Muscle layer of colon (tissue), 2 donors: ENCODE data around the gene SEMA4B.
"Not testable (repeated sequence)": the region's sequence is repeated elsewhere in the genome, so short reads cannot be mapped to it uniquely, and the experiment has no call there.

ENCODE experiments used
- H3K27ac ChIP-seq: one replicate; pipeline ENCODE4 v1.7.0; 2013; ENCODE audit warnings: low read depth, mild to moderate bottlenecking, low read length, moderate library complexity
- H3K27me3 ChIP-seq, 2 donors: one replicate each; pipeline ENCODE4 v1.7.0; 2013; ENCODE audit warnings: low read length in 2 of 2, mild to moderate bottlenecking in 2 of 2; ENCODE audit not compliant: insufficient read depth in 2 of 2, control insufficient read depth in 1 of 2
- H3K36me3 ChIP-seq: one replicate; pipeline ENCODE4 v1.7.0; 2013; ENCODE audit warnings: mild to moderate bottlenecking, low read length; ENCODE audit not compliant: insufficient read depth
- H3K4me1 ChIP-seq: one replicate; pipeline ENCODE4 v1.7.0; 2013; ENCODE audit warnings: mild to moderate bottlenecking, low read length; ENCODE audit not compliant: insufficient read depth
- H3K4me3 ChIP-seq, 2 donors: one replicate each; pipeline ENCODE4 v1.7.0; 2013; ENCODE audit warnings: low read length in 2 of 2, low read depth in 1 of 2, mild to moderate bottlenecking in 1 of 2, moderate library complexity in 1 of 2
- H3K9ac ChIP-seq: one replicate; pipeline ENCODE4 v1.7.0; 2013; ENCODE audit warnings: low read length
- H3K9me3 ChIP-seq: one replicate; pipeline ENCODE4 v1.7.0; 2013; ENCODE audit warnings: mild to moderate bottlenecking, low read length
- donor health status: abdominal sarcoma.
- donor health status: Adenocarcinoma of cecum.

Gene SEMA4B

DNA sequence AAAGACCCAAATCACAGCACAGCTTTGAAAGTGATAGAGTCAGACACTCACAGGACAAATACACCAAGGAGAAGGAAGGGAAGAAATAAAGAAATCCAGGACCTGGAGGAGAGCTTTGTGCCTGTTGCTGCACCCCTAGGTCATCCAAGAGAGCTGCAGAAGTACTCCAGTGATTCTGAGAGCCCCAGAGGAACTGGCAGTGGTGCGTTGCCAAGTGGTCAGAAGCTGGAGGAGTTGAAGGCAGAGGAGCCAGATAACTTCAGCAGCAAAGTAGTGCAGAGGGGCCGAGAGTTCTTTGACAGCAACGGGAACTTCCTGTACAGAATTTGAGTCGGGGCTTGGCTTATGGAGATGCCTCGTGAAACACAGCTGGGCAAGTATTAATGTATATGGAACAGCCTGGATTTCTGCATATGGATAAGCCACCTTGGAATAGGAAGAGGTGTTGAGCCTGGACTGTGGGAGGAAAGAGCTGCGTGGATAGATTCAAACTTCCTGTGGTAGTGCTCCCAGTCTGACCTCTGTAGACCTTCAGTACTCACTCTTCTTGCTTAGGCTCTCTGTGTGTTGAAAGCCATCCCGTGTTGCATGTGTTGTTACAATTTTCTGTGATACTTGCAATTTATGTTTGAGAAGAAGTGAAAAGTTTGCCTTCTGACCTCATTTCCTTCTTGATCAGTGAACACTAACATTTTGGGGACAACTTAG, 70.5 kb downstream of the SEMA4B start:
- peaks cover 51% of the 10 kb centered on the region for H3K36me3 ChIP-seq
- no peaks in the 10 kb centered on the region for H3K27me3 ChIP-seq
- H3K9ac ChIP-seq, result no peak overlapping the region
- H3K27ac ChIP-seq, result no peak overlapping the region
- H3K4me3 ChIP-seq, result no peak overlapping the region
- no peaks in the 10 kb centered on the region for H3K9me3 ChIP-seq
- peaks cover 35% of the 10 kb centered on the region for H3K4me1 ChIP-seq

DNA sequence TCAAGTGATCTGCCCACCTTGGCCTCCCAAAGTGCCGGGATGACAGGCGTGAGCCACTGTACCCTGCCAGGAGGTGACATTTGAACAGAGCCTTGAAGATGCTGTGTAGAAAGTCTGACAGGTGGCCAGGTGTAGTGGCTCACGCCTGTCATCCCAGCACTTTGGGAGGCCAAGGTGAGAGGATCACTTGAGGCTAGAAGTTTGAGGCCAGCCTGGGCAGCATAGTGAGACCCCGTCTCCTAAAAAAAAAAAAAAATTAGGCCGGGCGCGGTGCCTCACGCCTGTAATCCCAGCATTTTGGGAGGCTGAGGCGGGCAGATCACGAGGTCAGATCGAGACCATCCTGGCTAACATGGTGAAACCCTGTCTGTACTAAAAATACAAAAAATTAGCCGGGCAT, 77.3 kb downstream of the SEMA4B start:
- H3K4me1 ChIP-seq, H3K27me3 ChIP-seq, H3K4me3 ChIP-seq, H3K27ac ChIP-seq, H3K36me3 ChIP-seq, H3K9me3 ChIP-seq, H3K9ac ChIP-seq: not testable (repeated sequence)
